Testis (tissue), 2 donors: Measurements from ENCODE around the gene SPRING1.

Experiments used
- POLR2A ChIP-seq: fragments of 450-650 bp; IDR thresholded peaks from one replicate; pipeline ENCODE4 v1.6.1; 2017; ENCODE audit warnings: antibody characterized with exemption, mild to moderate bottlenecking, moderate library complexity
- TF ChIP-seq, protein P1 (sequence below), 3 experiments: fragments of 450-650 bp in 2 of 3; fragments of 200-600 bp in 1 of 3; sonication (generic) in 1 of 3; IDR thresholded peaks; one replicate each; pipeline ENCODE4 v1.5.1; 2016 to 2019; ENCODE audit warnings: antibody characterized with exemption in 3 of 3, mild to moderate bottlenecking in 2 of 3, moderate library complexity in 1 of 3

DNA sequence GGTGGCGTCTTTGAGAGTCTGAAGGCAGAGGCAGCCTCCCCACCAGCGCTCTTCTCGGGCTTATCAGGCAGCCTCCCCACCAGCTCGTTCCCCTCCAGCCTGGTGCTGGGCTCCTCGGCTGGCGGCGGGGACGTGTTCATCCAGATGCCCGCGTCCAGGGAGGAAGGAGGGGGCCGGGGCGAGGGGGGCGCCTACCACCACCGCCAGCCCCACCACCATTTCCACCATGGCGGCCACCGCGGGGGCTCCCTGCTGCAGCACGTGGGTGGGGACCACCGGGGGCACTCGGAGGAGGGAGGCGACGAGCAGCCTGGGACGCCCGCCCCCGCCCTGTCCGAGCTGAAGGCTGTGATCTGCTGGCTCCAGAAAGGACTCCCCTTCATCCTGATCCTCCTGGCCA, 12.0 kb upstream of the SPRING1 start:
- TF ChIP-seq, protein P1, sequence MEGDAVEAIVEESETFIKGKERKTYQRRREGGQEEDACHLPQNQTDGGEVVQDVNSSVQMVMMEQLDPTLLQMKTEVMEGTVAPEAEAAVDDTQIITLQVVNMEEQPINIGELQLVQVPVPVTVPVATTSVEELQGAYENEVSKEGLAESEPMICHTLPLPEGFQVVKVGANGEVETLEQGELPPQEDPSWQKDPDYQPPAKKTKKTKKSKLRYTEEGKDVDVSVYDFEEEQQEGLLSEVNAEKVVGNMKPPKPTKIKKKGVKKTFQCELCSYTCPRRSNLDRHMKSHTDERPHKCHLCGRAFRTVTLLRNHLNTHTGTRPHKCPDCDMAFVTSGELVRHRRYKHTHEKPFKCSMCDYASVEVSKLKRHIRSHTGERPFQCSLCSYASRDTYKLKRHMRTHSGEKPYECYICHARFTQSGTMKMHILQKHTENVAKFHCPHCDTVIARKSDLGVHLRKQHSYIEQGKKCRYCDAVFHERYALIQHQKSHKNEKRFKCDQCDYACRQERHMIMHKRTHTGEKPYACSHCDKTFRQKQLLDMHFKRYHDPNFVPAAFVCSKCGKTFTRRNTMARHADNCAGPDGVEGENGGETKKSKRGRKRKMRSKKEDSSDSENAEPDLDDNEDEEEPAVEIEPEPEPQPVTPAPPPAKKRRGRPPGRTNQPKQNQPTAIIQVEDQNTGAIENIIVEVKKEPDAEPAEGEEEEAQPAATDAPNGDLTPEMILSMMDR (IDR thresholded peaks at IDR 0.05): no peak
- no peak for TF ChIP-seq POLR2A
